ENCODE measurements around the gene LPP. TPM values are rescaled to one million over a fixed set of nuclear protein-coding genes. Genes with fewer than 3 reads are reported as not detected.

LPP gene
- total and polyA plus RNA-seq, 2 of the 13 experiments (the other 11 are each of a cell fraction or from before 2014, with no cell fraction given): 19.2 to 29.9 TPM

- TF ChIP-seq KIAA2018 (CRISPR knock-in tag; IDR thresholded peaks at IDR 0.05; ENCODE audit: borderline replicate concordance): no peak
- no peak for TF ChIP-seq ZFY (CRISPR knock-in tag; IDR thresholded peaks at IDR 0.05)
- TF ChIP-seq TEAD3 (CRISPR knock-in tag; optimal IDR thresholded peaks at IDR 0.05; ENCODE audit: borderline replicate concordance): no peak
- TF ChIP-seq ZNF800 (CRISPR knock-in tag; IDR thresholded peaks at IDR 0.05): no peak
- no peak for TF ChIP-seq ZFP90 (CRISPR knock-in tag; IDR thresholded peaks at IDR 0.05; ENCODE audit: borderline replicate concordance)
- TF ChIP-seq ZNF24 (IDR thresholded peaks at IDR 0.05): no peak
These were observed 133.4 kb downstream of the LPP start (continued) for GRCh38 chr3:188287339-188287738.
